ENCODE data around the gene CLNK. TPM values are rescaled to one million over a fixed set of nuclear protein-coding genes. Genes with fewer than 3 reads are reported as not detected.

The CLNK gene
- total and polyA plus RNA-seq, 7 donors = 0.44 TPM; not detected in 6

GRCh38 chr4:10567766-10568165 is 116.8 kb downstream of the CLNK start:
- H3K36me3 ChIP-seq = no peaks in the 10 kb centered on the region
- DNase-seq = no peak
- H3K27ac ChIP-seq = no peak overlapping the region
- H3K4me3 ChIP-seq = no peak overlapping the region
- H3K27me3 ChIP-seq = no peaks in the 10 kb centered on the region
- H3K4me1 ChIP-seq = no peaks in the 10 kb centered on the region
- no peaks in the 10 kb centered on the region for H3K9me3 ChIP-seq
- intact Hi-C loops (cut with DNase I) = no loop called here
- TF ChIP-seq POLR2AphosphoS5 (IDR thresholded peaks at IDR 0.05) (no peak), EP300 (IDR thresholded peaks at IDR 0.05) (no peak), CTCF (IDR thresholded peaks at IDR 0.05) (no peak), POLR2A (IDR thresholded peaks at IDR 0.05) (no peak)

GRCh38 chr4:10565166-10565780 is 119.3 kb downstream of the CLNK start:
- intact Hi-C loops (cut with DNase I) = no loop called here
- no peak overlapping the region for H3K4me3 ChIP-seq
- WGBS, 2 donors = 60 to 87% methylated on average over 5 of the region's 5 CpGs
- no peaks in the 10 kb centered on the region for H3K4me1 ChIP-seq
- no peaks in the 10 kb centered on the region for H3K9me3 ChIP-seq
- no peaks in the 10 kb centered on the region for H3K36me3 ChIP-seq
- TF ChIP-seq POLR2A (IDR thresholded peaks at IDR 0.05) (no peak), CTCF (IDR thresholded peaks at IDR 0.05) (no peak), EP300 (IDR thresholded peaks at IDR 0.05) (no peak), POLR2AphosphoS5 (IDR thresholded peaks at IDR 0.05) (no peak)
- H3K27ac ChIP-seq = no peak overlapping the region
- no peak for DNase-seq
- no peaks in the 10 kb centered on the region for H3K27me3 ChIP-seq

- Histone ChIP-seq H3K4me3 (no peak overlapping the region), H3K27me3 (no peaks in the 10 kb centered on the region), H3K9me3 (no peaks in the 10 kb centered on the region), H3K36me3 (no peaks in the 10 kb centered on the region), H3K4me1 (peaks cover 0 to 4% (median 2%) of the 10 kb centered on the region in 4 donors), H3K27ac (no peak overlapping the region)
- 2 to 11% methylated on average over 6 of the region's 6 CpGs for WGBS, 2 donors
- DNase-seq = no peak
- no peak for TF ChIP-seq POLR2A (IDR thresholded peaks at IDR 0.05)
- peak in 1 of 4 donors; percentile 14 for TF ChIP-seq POLR2AphosphoS5 (IDR thresholded peaks at IDR 0.05)
- peak; percentile 31 to 77 (median 58) for TF ChIP-seq CTCF (IDR thresholded peaks at IDR 0.05)
- intact Hi-C loops (cut with DNase I) = no loop called here
These were observed 129.9 kb downstream of the CLNK start for GRCh38 chr4:10554694-10555093.

GRCh38 chr4:10554121-10554520 is 130.4 kb downstream of the CLNK start:
- H3K4me3 ChIP-seq = no peak overlapping the region
- no peaks in the 10 kb centered on the region for H3K36me3 ChIP-seq
- no peak overlapping the region for H3K27ac ChIP-seq
- no peaks in the 10 kb centered on the region for H3K27me3 ChIP-seq
- no peak for TF ChIP-seq POLR2AphosphoS5 (IDR thresholded peaks at IDR 0.05)
- TF ChIP-seq EP300 (IDR thresholded peaks at IDR 0.05) = no peak
- no peak for TF ChIP-seq CTCF (IDR thresholded peaks at IDR 0.05)
- TF ChIP-seq POLR2A (IDR thresholded peaks at IDR 0.05) = no peak
- H3K9me3 ChIP-seq = no peaks in the 10 kb centered on the region
- no peak for DNase-seq
- intact Hi-C loops (cut with DNase I) = no loop called here
- WGBS, 2 donors = 84 to 87% methylated on average over 2 of the region's 2 CpGs
- H3K4me1 ChIP-seq = peaks cover 0 to 4% (median 2%) of the 10 kb centered on the region in 4 donors
